ENCODE results near the gene KIF3C. TPM values are rescaled to one million over a fixed set of nuclear protein-coding genes. Genes with fewer than 3 reads are reported as not detected.

Gene KIF3C
- total and polyA plus RNA-seq, 2 of the 8 experiments (the other 6 are each of a cell fraction or from before 2014, with no cell fraction given) = 13.4 to 58.1 TPM

DNA sequence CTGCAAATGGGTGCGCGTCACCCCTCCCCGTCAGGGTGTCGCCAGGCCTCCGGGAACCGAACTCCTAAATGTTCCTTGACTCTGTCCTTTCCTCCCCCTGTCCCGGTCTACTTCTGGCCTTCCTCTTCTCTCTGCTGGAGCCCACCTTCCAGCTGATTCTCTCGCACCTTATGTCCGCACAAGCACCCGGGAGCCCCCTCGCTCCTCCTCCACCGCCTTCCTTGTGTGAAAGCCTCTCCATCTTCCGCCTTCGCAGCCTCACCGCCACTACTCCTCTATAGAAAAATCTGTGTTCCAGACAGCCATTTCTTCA, 627 bp upstream of the KIF3C start:
- Histone ChIP-seq H3K9me3 (ENCODE audit: insufficient read depth in 2 of 2, low read depth in 1 of 2, low read length in 1 of 2) (no peaks in the 10 kb centered on the region), H3K4me3 (ENCODE audit: extremely low read depth in 1 of 4, insufficient read depth in 2 of 4, low read depth in 3 of 4, low read length in 4 of 4) (peak overlapping the region; percentile 62 to 81 (median 75)), H2BK15ac (ENCODE audit: low read length) (peak overlapping the region; percentile 88; the same call in 1 of the 2 replicates), H3K23ac (ENCODE audit: insufficient read length) (no peak overlapping the region), H3K9ac (replicated peaks in 1 of 4; ENCODE audit: extremely low read depth in 1 of 4, low read depth in 3 of 4, low read length in 3 of 4) (peak overlapping the region in 3 of 4 experiments; percentile 31 to 60 (median 53); a peak in 5 of 7 replicates), H3K27me3 (replicated peaks in 1 of 4; ENCODE audit: control insufficient read depth in 3 of 4, extremely low read depth in 1 of 4, insufficient read depth in 3 of 4, low read length in 3 of 4) (no peaks in the 10 kb centered on the region), H2BK120ac (replicated peaks; ENCODE audit: low read depth, low read length) (peak overlapping the region; percentile 17), H3K27ac (ENCODE audit: low read depth, low read length) (peak overlapping the region; percentile 53), H2BK5ac (ENCODE audit: low read depth, low read length) (peak overlapping the region; percentile 90), H4K8ac (ENCODE audit: extremely low read depth, insufficient read depth, low read length) (peak overlapping the region; percentile 92), H3K4ac (replicated peaks; ENCODE audit: insufficient read length, low read depth, low read length) (no peak overlapping the region), H3K79me1 (ENCODE audit: low read depth, low read length) (peaks cover 14% of the 10 kb centered on the region), H4K20me1 (replicated peaks in 1 of 2; ENCODE audit: control insufficient read depth in 1 of 2, insufficient read depth in 2 of 2, low read length in 2 of 2) (peaks cover 3 to 4% of the 10 kb centered on the region in 2 experiments), H2AFZ (ENCODE audit: low read length) (peak overlapping the region; percentile 90), H2BK12ac (ENCODE audit: low read depth, low read length) (peak overlapping the region; percentile 80; the same call in 1 of the 2 replicates), H2BK20ac (ENCODE audit: low read length) (peak overlapping the region; percentile 72; the same call in 1 of the 2 replicates), H3K36me3 (ENCODE audit: control insufficient read depth in 2 of 4, insufficient read depth in 4 of 4, low read length in 3 of 4) (peaks cover 0 to 18% (median 0%) of the 10 kb centered on the region in 4 experiments; a peak in 2 of 8 replicates), H3K14ac (ENCODE audit: insufficient read length) (no peak overlapping the region), H3K4me2 (ENCODE audit: insufficient read depth in 1 of 2, low read depth in 2 of 2, low read length in 2 of 2) (peak overlapping the region; percentile 97 to 98), H2AK5ac (ENCODE audit: low read depth, low read length) (no peak overlapping the region), H4K91ac (replicated peaks; ENCODE audit: insufficient read length, low read length) (peak overlapping the region; percentile 90), H3K4me1 (replicated peaks in 1 of 4; ENCODE audit: control insufficient read depth in 3 of 4, insufficient read depth in 4 of 4, low read length in 3 of 4) (peaks cover 3 to 30% (median 12%) of the 10 kb centered on the region in 4 experiments), H3K56ac (replicated peaks; ENCODE audit: insufficient read length, low read depth, low read length) (peak overlapping the region; percentile 43), H3K79me2 (ENCODE audit: control insufficient read depth in 1 of 2, insufficient read depth in 2 of 2, low read length in 2 of 2) (peaks cover 0 to 29% of the 10 kb centered on the region in 2 experiments; a peak in 1 of 4 replicates), H3K18ac (ENCODE audit: extremely low read depth, low read length) (peak overlapping the region; percentile 93), H3K23me2 (ENCODE audit: low read depth, low read length) (peaks cover 11% of the 10 kb centered on the region), H4K5ac (ENCODE audit: insufficient read length, low read depth, low read length) (peak overlapping the region; percentile 93)
- TF ChIP-seq CREB1 (IDR thresholded peaks at IDR 0.05) = 0 out of 2 replicates have a peak, but pooled peaks have one; percentile 6
- TF ChIP-seq TAF7 (optimal IDR thresholded peaks at IDR 0.05; ENCODE audit: borderline replicate concordance, low read depth, low read length) = peak; percentile 36
- TF ChIP-seq ASH2L (IDR thresholded peaks at IDR 0.05; ENCODE audit: low read length) = no peak
- TF ChIP-seq PHF8 (conservative IDR thresholded peaks at IDR 0.05; ENCODE audit: low read depth, low read length) = 0 out of 2 replicates have a peak, but pooled peaks have one; percentile 57
- TF ChIP-seq TAF1 (IDR thresholded peaks at IDR 0.05; ENCODE audit: low read depth, low read length) = 0 out of 2 replicates have a peak, but pooled peaks have one; percentile 1
- TF ChIP-seq, protein P1, sequence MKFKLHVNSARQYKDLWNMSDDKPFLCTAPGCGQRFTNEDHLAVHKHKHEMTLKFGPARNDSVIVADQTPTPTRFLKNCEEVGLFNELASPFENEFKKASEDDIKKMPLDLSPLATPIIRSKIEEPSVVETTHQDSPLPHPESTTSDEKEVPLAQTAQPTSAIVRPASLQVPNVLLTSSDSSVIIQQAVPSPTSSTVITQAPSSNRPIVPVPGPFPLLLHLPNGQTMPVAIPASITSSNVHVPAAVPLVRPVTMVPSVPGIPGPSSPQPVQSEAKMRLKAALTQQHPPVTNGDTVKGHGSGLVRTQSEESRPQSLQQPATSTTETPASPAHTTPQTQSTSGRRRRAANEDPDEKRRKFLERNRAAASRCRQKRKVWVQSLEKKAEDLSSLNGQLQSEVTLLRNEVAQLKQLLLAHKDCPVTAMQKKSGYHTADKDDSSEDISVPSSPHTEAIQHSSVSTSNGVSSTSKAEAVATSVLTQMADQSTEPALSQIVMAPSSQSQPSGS (IDR thresholded peaks at IDR 0.05; ENCODE audit: low read length) = no peak
- POLR2A ChIA-PET (ENCODE audit: partially characterized antibody) = interaction anchor here (1.0 to 1.5 kb wide), 8 partner anchors 8 to 261 kb away, joined by 3 to 5 read pairs (median 4); partner anchors contain the start of genes ASXL2, HADHA and HADHB
- no peak for DNase-seq (ENCODE audit: low read depth in 1 of 2, low spot score in 2 of 2)
- 16% methylated on average over 15 of the region's 15 CpGs; no CpG with 5 or more reads in 1 of the 2 experiments for WGBS, 2 experiments (ENCODE audit: extremely low coverage in 1 of 2, insufficient coverage in 1 of 2, insufficient read length in 1 of 2, insufficient replicate concordance in 2 of 2, low coverage in 1 of 2, low lambda C conversion rate in 2 of 2, missing lambda C conversion rate in 1 of 2)
- no peak for FAIRE-seq
- CTCF ChIA-PET (ENCODE audit: partially characterized antibody) = interaction anchor here (1.6 to 3.7 kb wide), 3 partner anchors 7 to 130 kb away, joined by 3 to 13 read pairs (median 5); no protein-coding TSS in a partner anchor

All from H1 (cell line).